ENCODE data around the gene SPACA6. TPM values are rescaled to one million over a fixed set of nuclear protein-coding genes. Genes with fewer than 3 reads are reported as not detected.

SPACA6 gene
- total RNA-seq, 1 experiment from 2014 or later, result 29.5 TPM

- Histone ChIP-seq H3K79me2 (ENCODE audit: low read depth) (peaks cover 37% of the 10 kb centered on the region), H3K4me3 (peak overlapping the region; percentile 89), H3K9me3 (ENCODE audit: insufficient read depth, low read depth) (no peaks in the 10 kb centered on the region), H3K27me3 (ENCODE audit: insufficient read depth, low read depth) (no peaks in the 10 kb centered on the region), H2AFZ (no peak overlapping the region), H3F3A (ENCODE audit: insufficient read depth, low read depth) (peaks cover 18% of the 10 kb centered on the region; the same call in 1 of the 2 replicates), H3K4me2 (peak overlapping the region; percentile 79), H3K4me1 (replicated peaks; ENCODE audit: insufficient read depth) (peaks cover 29% of the 10 kb centered on the region), H4K20me1 (ENCODE audit: insufficient read depth) (peaks cover 21% of the 10 kb centered on the region; the same call in 1 of the 2 replicates), H3K36me3 (ENCODE audit: low read depth) (0 out of 2 replicates have a peak, but pooled peaks cover under 1% of the 10 kb centered on the region), H3K9me2 (ENCODE audit: insufficient read depth) (no peaks in the 10 kb centered on the region), H3K27ac (no peak overlapping the region)
- intact Hi-C loops (cut with micrococcal nuclease; ENCODE audit: unreplicated experiment), result loop anchor here (1.0 to 10.0 kb wide), 3 partner anchors 12 to 912 kb away; partner anchors contain the start of genes CLDND2 and ETFB
- peak in 1 of 2 experiments; percentile 53 for DNase-seq
- ChIA-PET CTCF (interaction anchor here (0.7 kb wide), 1 partner anchor 119 kb away, joined by 3 read pairs; the partner anchor contains the start of gene ZNF175), POLR2A (ENCODE audit: unreplicated experiment) (no interaction called here)
- TF ChIP-seq EZH2 (IDR thresholded peaks at IDR 0.05; ENCODE audit: low read depth), result no peak
- no peak for TF ChIP-seq CTCF (conservative IDR thresholded peaks at IDR 0.05)
- BruUV-seq (replicated peaks), result TSS peak; percentile 86
Observed at GRCh38 chr19:51689751-51690453, 3.2 kb upstream of the SPACA6 start.

- ChIA-PET POLR2A (ENCODE audit: unreplicated experiment) (interaction anchor here (0.6 kb wide), 2 partner anchors 13 to 1817 kb away, joined by 3 read pairs; no protein-coding TSS in a partner anchor), CTCF (interaction anchor here (0.6 to 0.7 kb wide), 2 partner anchors 120 to 540 kb away, joined by 3 to 4 read pairs; partner anchors contain the start of gene ZNF175)
- Histone ChIP-seq H3K4me2 (peak overlapping the region; percentile 79), H3K4me1 (replicated peaks; ENCODE audit: insufficient read depth) (peaks cover 29% of the 10 kb centered on the region), H3K36me3 (ENCODE audit: low read depth) (peaks cover 7% of the 10 kb centered on the region; the same call in 1 of the 2 replicates), H3K9me3 (ENCODE audit: insufficient read depth, low read depth) (no peaks in the 10 kb centered on the region), H3K4me3 (peak overlapping the region; percentile 89), H4K20me1 (ENCODE audit: insufficient read depth) (peaks cover 21% of the 10 kb centered on the region; the same call in 1 of the 2 replicates), H3K79me2 (ENCODE audit: low read depth) (peaks cover 37% of the 10 kb centered on the region), H3K27ac (no peak overlapping the region), H3K27me3 (ENCODE audit: insufficient read depth, low read depth) (no peaks in the 10 kb centered on the region), H3F3A (ENCODE audit: insufficient read depth, low read depth) (peaks cover 18% of the 10 kb centered on the region; the same call in 1 of the 2 replicates), H3K9me2 (ENCODE audit: insufficient read depth) (no peaks in the 10 kb centered on the region), H2AFZ (peak overlapping the region; percentile 64; the same call in 1 of the 2 replicates)
- TF ChIP-seq EZH2 (IDR thresholded peaks at IDR 0.05; ENCODE audit: low read depth), result no peak
- TF ChIP-seq CTCF (conservative IDR thresholded peaks at IDR 0.05), result no peak
- no TSS peak for BruUV-seq (replicated peaks)
- DNase-seq, result peak; percentile 42 to 77
- intact Hi-C loops (cut with micrococcal nuclease; ENCODE audit: unreplicated experiment), result no loop called here
Observed at GRCh38 chr19:51690454-51691073, 2.6 kb upstream of the SPACA6 start.

- no peaks in the 10 kb centered on the region for H3K9me3 ChIP-seq (ENCODE audit: insufficient read depth, low read depth)
- peaks cover 37% of the 10 kb centered on the region for H3K79me2 ChIP-seq (ENCODE audit: low read depth)
- H3K4me3 ChIP-seq, result peak overlapping the region; percentile 89; the same call in 1 of the 2 replicates
- peaks cover 29% of the 10 kb centered on the region for H3K4me1 ChIP-seq (replicated peaks; ENCODE audit: insufficient read depth)
- H3K36me3 ChIP-seq (ENCODE audit: low read depth), result peaks cover 8% of the 10 kb centered on the region; the same call in 1 of the 2 replicates
- H2AFZ ChIP-seq, result no peak overlapping the region
- DNase-seq, result no peak
- no peak overlapping the region for H3K27ac ChIP-seq
- no TSS peak for BruUV-seq (replicated peaks)
- intact Hi-C loops (cut with micrococcal nuclease; ENCODE audit: unreplicated experiment), result no loop called here
- H3K27me3 ChIP-seq (ENCODE audit: insufficient read depth, low read depth), result no peaks in the 10 kb centered on the region
- ChIA-PET CTCF (interaction anchor here (0.6 kb wide), 1 partner anchor 540 kb away, joined by 4 read pairs; no protein-coding TSS in a partner anchor), POLR2A (ENCODE audit: unreplicated experiment) (interaction anchor here (0.6 kb wide), 3 partner anchors 12 to 1817 kb away, joined by 3 to 7 read pairs (median 3); no protein-coding TSS in a partner anchor)
- H3F3A ChIP-seq (ENCODE audit: insufficient read depth, low read depth), result peaks cover 18% of the 10 kb centered on the region; the same call in 1 of the 2 replicates
- no peak for TF ChIP-seq CTCF (conservative IDR thresholded peaks at IDR 0.05)
- TF ChIP-seq EZH2 (IDR thresholded peaks at IDR 0.05; ENCODE audit: low read depth), result no peak
- peaks cover 21% of the 10 kb centered on the region; the same call in 1 of the 2 replicates for H4K20me1 ChIP-seq (ENCODE audit: insufficient read depth)
- no peaks in the 10 kb centered on the region for H3K9me2 ChIP-seq (ENCODE audit: insufficient read depth)
- H3K4me2 ChIP-seq, result peak overlapping the region; percentile 79
Observed at GRCh38 chr19:51691074-51691583, 2.0 kb upstream of the SPACA6 start.

Data from PC-9 (cell line).